Transverse colon (tissue), 4 donors: Measurements from ENCODE around the gene SLC25A47.

Source experiments
- CTCF ChIP-seq, 5 experiments: fragments of 200-600 bp in 3 of 5; fragments of 450-650 bp in 2 of 5; sonication (generic) in 3 of 5; IDR thresholded peaks; 1 replicate in 2 of 5; 2 replicates in 3 of 5; pipeline ENCODE4 v1.5.1; 2016 to 2017; ENCODE audit warnings: antibody characterized with exemption in 5 of 5, inconsistent platforms in 3 of 5, mild to moderate bottlenecking in 2 of 5, moderate library complexity in 1 of 5
- EP300 ChIP-seq: sonication (generic); formaldehyde crosslinking; IDR thresholded peaks from one replicate; pipeline ENCODE4 v1.6.1; 2017; ENCODE audit warnings: antibody characterized with exemption, low read depth
- POLR2A ChIP-seq: fragments of 450-650 bp; IDR thresholded peaks from one replicate; pipeline ENCODE4 v1.6.1; 2016; ENCODE audit warnings: antibody characterized with exemption, mild to moderate bottlenecking, moderate library complexity
- POLR2AphosphoS5 ChIP-seq, 3 donors: sonication (generic); formaldehyde crosslinking; IDR thresholded peaks; one replicate each; pipeline ENCODE4 v1.6.1; 2016; ENCODE audit warnings: antibody characterized with exemption in 3 of 3

GRCh38 chr14:100294963-100295330, 28.2 kb upstream of the SLC25A47 start:
- TF ChIP-seq POLR2A = no peak
- no peak for TF ChIP-seq CTCF (IDR thresholded peaks at IDR 0.05)
- TF ChIP-seq EP300 = no peak
- TF ChIP-seq POLR2AphosphoS5 (IDR thresholded peaks at IDR 0.05) = no peak
